IMR-90 (cell line): Measurements from ENCODE around the gene LIMS1. TPM values are rescaled to one million over a fixed set of nuclear protein-coding genes. Genes with fewer than 3 reads are reported as not detected.

Experiments
- ATAC-seq: fragments of 200-7000 bp; cut with Tn5 transposase; 2 replicates; pipeline ENCODE4 v1.9.1; 2020; ENCODE audit warnings: low read depth, mild to moderate bottlenecking, moderate library complexity
- BruUV-seq: library from RNA; stranded (reverse); fragments of 400-500 nt; replicated peaks from 2 replicates; lab custom pipeline; 2021; lab: Mats Ljungman, UMichigan
- CTCF ChIA-PET: fragments of 300-600 bp; formaldehyde crosslinking; extraction: SDS; loops from one replicate; lab custom pipeline; 2021; ENCODE audit warnings: antibody characterized with exemption; lab: Yijun Ruan, JAX
- POLR2A ChIA-PET: fragments of 300-600 bp; sonication (Branson Sonifier 250); formaldehyde crosslinking; loops from one replicate; lab custom pipeline; 2022; ENCODE audit warnings: antibody characterized with exemption; ENCODE audit not compliant: unreplicated experiment; lab: Charles Lee
- DNase-seq: peaks from one replicate; pipeline ENCODE4 v3.0.0; 2013
- H2AFZ ChIP-seq: replicated peaks from 2 replicates; pipeline ENCODE3; 2013; ENCODE audit warnings: low read length, mild to moderate bottlenecking; ENCODE audit not compliant: poor library complexity
- H2AK5ac ChIP-seq: 2 replicates; pipeline ENCODE4 v1.6.1; 2013; ENCODE audit warnings: low read depth, low read length, inconsistent platforms
- H2AK9ac ChIP-seq: replicated peaks from 2 replicates; pipeline ENCODE3; 2013; ENCODE audit warnings: mild to moderate bottlenecking, low read depth, low read length, moderate library complexity; ENCODE audit not compliant: poor library complexity
- H2BK120ac ChIP-seq: 2 replicates; pipeline ENCODE4 v1.6.1; 2013; ENCODE audit warnings: low read depth, low read length, inconsistent platforms
- H2BK15ac ChIP-seq: 3 replicates; pipeline ENCODE4 v1.6.1; 2013; ENCODE audit warnings: low read depth, low read length, inconsistent platforms
- H2BK20ac ChIP-seq: 2 replicates; pipeline ENCODE4 v1.6.1; 2013; ENCODE audit warnings: low read depth, mild to moderate bottlenecking, inconsistent platforms, low read length, moderate library complexity
- H2BK5ac ChIP-seq: 2 replicates; pipeline ENCODE4 v1.6.1; 2013; ENCODE audit warnings: mild to moderate bottlenecking, low read depth, low read length, inconsistent platforms; ENCODE audit not compliant: poor library complexity, severe bottlenecking
- H3K14ac ChIP-seq: replicated peaks from 2 replicates; pipeline ENCODE4 v1.6.1; 2013; ENCODE audit warnings: low read depth, low read length, inconsistent platforms
- H3K18ac ChIP-seq: 2 replicates; pipeline ENCODE4 v1.6.1; 2013; ENCODE audit warnings: low read depth, low read length, control low read depth
- H3K23ac ChIP-seq: 2 replicates; pipeline ENCODE4 v1.6.1; 2013; ENCODE audit warnings: low read depth, low read length, inconsistent platforms
- H3K27ac ChIP-seq: 2 replicates; pipeline ENCODE4 v1.5.1; 2013; ENCODE audit warnings: mild to moderate bottlenecking, control low read depth, low read length; ENCODE audit not compliant: insufficient read depth
- H3K27me3 ChIP-seq: 2 replicates; pipeline ENCODE4 v1.6.1; 2013; ENCODE audit warnings: low read length; ENCODE audit not compliant: control insufficient read depth, insufficient read depth
- H3K36me3 ChIP-seq: 2 replicates; pipeline ENCODE4 v1.6.1; 2013; ENCODE audit warnings: low read length, mixed read lengths; ENCODE audit not compliant: control insufficient read depth, insufficient read depth
- H3K4ac ChIP-seq: 2 replicates; pipeline ENCODE4 v1.6.1; 2013; ENCODE audit warnings: low read depth, low read length, inconsistent platforms
- H3K4me1 ChIP-seq: 2 replicates; pipeline ENCODE4 v1.6.1; 2013; ENCODE audit warnings: low read length, mixed read lengths; ENCODE audit not compliant: control insufficient read depth, insufficient read depth
- H3K4me2 ChIP-seq: 2 replicates; pipeline ENCODE4 v1.6.1; 2013; ENCODE audit warnings: low read depth, mild to moderate bottlenecking, control low read depth, low read length, moderate library complexity
- H3K4me3 ChIP-seq: 2 replicates; pipeline ENCODE4 v1.5.1; 2013; ENCODE audit warnings: low read depth, mild to moderate bottlenecking, control low read depth, low read length, moderate library complexity; ENCODE audit not compliant: insufficient read depth
- H3K56ac ChIP-seq: 2 replicates; pipeline ENCODE4 v1.6.1; 2013; ENCODE audit warnings: low read length, inconsistent platforms; ENCODE audit not compliant: insufficient read depth; ENCODE audit errors: extremely low read depth
- H3K79me1 ChIP-seq, 2 experiments: 2 replicates each; pipeline ENCODE4 v1.6.1; 2013; ENCODE audit warnings: low read length in 2 of 2, inconsistent platforms in 1 of 2, low read depth in 1 of 2
- H3K9ac ChIP-seq: 2 replicates; pipeline ENCODE4 v1.6.1; 2013; ENCODE audit warnings: low read depth, low read length, control low read depth
- H3K9me1 ChIP-seq: 2 replicates; pipeline ENCODE4 v1.6.1; 2013; ENCODE audit warnings: low read length, inconsistent platforms; ENCODE audit not compliant: insufficient read depth
- H3K9me3 ChIP-seq: 2 replicates; pipeline ENCODE4 v1.6.1; 2013; ENCODE audit warnings: low read length; ENCODE audit not compliant: control insufficient read depth, insufficient read depth
- H4K20me1 ChIP-seq: 2 replicates; pipeline ENCODE4 v1.6.1; 2013; ENCODE audit warnings: low read length, inconsistent platforms; ENCODE audit not compliant: insufficient read depth
- H4K5ac ChIP-seq: 2 replicates; pipeline ENCODE4 v1.6.1; 2013; ENCODE audit warnings: mild to moderate bottlenecking, low read depth, low read length, control low read depth
- H4K8ac ChIP-seq, 2 experiments: 2 replicates each; pipeline ENCODE4 v1.6.1; 2013; ENCODE audit warnings: low read depth in 2 of 2, low read length in 2 of 2, control low read depth in 1 of 2, inconsistent platforms in 1 of 2
- H4K91ac ChIP-seq: 2 replicates; pipeline ENCODE4 v1.6.1; 2013; ENCODE audit warnings: low read depth, low read length, inconsistent platforms; ENCODE audit not compliant: insufficient read depth
- BHLHE40 ChIP-seq: fragments of 150-350 bp; IDR thresholded peaks from 2 replicates; pipeline ENCODE4 v1.6.1; 2016; ENCODE audit warnings: mild to moderate bottlenecking, low read depth, low read length
- CEBPB ChIP-seq: IDR thresholded peaks from 2 replicates; pipeline ENCODE4 v1.6.1; 2012; ENCODE audit warnings: low read depth, low read length, improper control_type of control experiment
- CHD1 ChIP-seq: IDR thresholded peaks from 2 replicates; pipeline ENCODE4 v1.6.1; 2012; ENCODE audit warnings: low read depth, low read length, improper control_type of control experiment
- CTCF ChIP-seq: conservative IDR thresholded peaks from 2 replicates; pipeline ENCODE4 v1.5.1; 2012; ENCODE audit warnings: mild to moderate bottlenecking, low read depth, low read length, improper control_type of control experiment
- ELK1 ChIP-seq: fragments of 150-350 bp; IDR thresholded peaks from 2 replicates; pipeline ENCODE4 v1.6.1; 2016; ENCODE audit warnings: low read depth, mild to moderate bottlenecking, low read length, moderate library complexity, borderline replicate concordance
- FOS ChIP-seq: fragments of 150-350 bp; IDR thresholded peaks from 2 replicates; pipeline ENCODE4 v1.6.1; 2016; ENCODE audit warnings: low read depth, low read length
- MAFK ChIP-seq: IDR thresholded peaks from 2 replicates; pipeline ENCODE4 v1.6.1; 2012; ENCODE audit warnings: low read depth, low read length, improper control_type of control experiment
- MAZ ChIP-seq: IDR thresholded peaks from 2 replicates; pipeline ENCODE4 v1.6.1; 2012; ENCODE audit warnings: low read depth, mild to moderate bottlenecking, low read length, improper control_type of control experiment, moderate library complexity, borderline replicate concordance
- MXI1 ChIP-seq: IDR thresholded peaks from 2 replicates; pipeline ENCODE4 v1.6.1; 2012; ENCODE audit warnings: low read depth, mild to moderate bottlenecking, low read length, moderate library complexity, borderline replicate concordance
- NFE2L2 ChIP-seq: fragments of 150-350 bp; IDR thresholded peaks from 2 replicates; pipeline ENCODE4 v1.6.1; 2016; ENCODE audit warnings: low read depth, mild to moderate bottlenecking, low read length
- POLR2A ChIP-seq: IDR thresholded peaks from 2 replicates; pipeline ENCODE4 v1.6.1; 2012; ENCODE audit warnings: mild to moderate bottlenecking, low read depth, low read length
- RAD21 ChIP-seq: IDR thresholded peaks from 2 replicates; pipeline ENCODE4 v1.6.1; 2012; ENCODE audit warnings: low read length, improper control_type of control experiment
- RCOR1 ChIP-seq: IDR thresholded peaks from 2 replicates; pipeline ENCODE4 v1.6.1; 2012; ENCODE audit warnings: mild to moderate bottlenecking, low read length, improper control_type of control experiment; ENCODE audit not compliant: insufficient replicate concordance
- RFX5 ChIP-seq: IDR thresholded peaks from 2 replicates; pipeline ENCODE4 v1.8.0; 2012; ENCODE audit warnings: low read depth, mild to moderate bottlenecking, low read length, moderate library complexity
- SMC3 ChIP-seq: fragments of 150-350 bp; IDR thresholded peaks from 2 replicates; pipeline ENCODE4 v1.6.1; 2016; ENCODE audit warnings: low read depth, mild to moderate bottlenecking, antibody characterized with exemption, low read length, moderate library complexity
- USF2 ChIP-seq: fragments of 150-350 bp; IDR thresholded peaks from 2 replicates; pipeline ENCODE4 v1.6.1; 2017; ENCODE audit warnings: mild to moderate bottlenecking, antibody characterized with exemption, low read length, low read depth
- WGBS, 2 experiments: methylation state at CpG; one replicate each; pipeline versions ENCODE4 v1.1.5 to v1.1.7; 2013; ENCODE audit warnings: missing lambda C conversion rate in 2 of 2; ENCODE audit not compliant: insufficient read length in 1 of 2; ENCODE audit errors: extremely low coverage in 2 of 2; 5-methylcytosine and 5-hydroxymethylcytosine counted together
- dilution Hi-C: fragments of 300-500 bp; cut with HindIII; formaldehyde crosslinking; loops from one replicate; pipeline ENCODE4 v1.14.3; 2018; ENCODE audit warnings: low sequenced_read_pairs; ENCODE audit not compliant: unreplicated experiment
- in situ Hi-C: fragments of 300-500 bp; cut with MboI; formaldehyde crosslinking; loops from 3 replicates; pipeline ENCODE4 v1.14.3; 2019; ENCODE audit warnings: low sequenced_read_pairs, inconsistent platforms, mixed read lengths
- intact Hi-C: fragments of 100-400 bp; cut with micrococcal nuclease; formaldehyde crosslinking; loops from 2 replicates; pipeline ENCODE4 v1.10.0; 2022
- polyA plus RNA-seq, 3 experiments: library from polyadenylated mRNA; depleted of rRNA; stranded (reverse); fragments of >200 nt; gene quantifications; 2 replicates each; pipeline ENCODE4 v1.2.3, GENCODE V29; 2012; ENCODE audit warnings: low replicate concordance in 1 of 3
- total RNA-seq: library from RNA; depleted of rRNA; stranded (reverse); fragments of >200 nt; gene quantifications from 2 replicates; pipeline ENCODE4 v1.2.3, GENCODE V29; 2012

Gene LIMS1
- total and polyA plus RNA-seq, 2 of the 4 experiments (the other 2 are of a cell fraction) = 59.1 to 131 TPM

- Histone ChIP-seq H3K27ac (no peak overlapping the region), H3K36me3 (no peaks in the 10 kb centered on the region), H3K9me3 (no peaks in the 10 kb centered on the region), H3K4me3 (no peak overlapping the region), H3K18ac (no peak overlapping the region), H4K5ac (no peak overlapping the region), H2AFZ (no peak overlapping the region), H3K4me2 (no peak overlapping the region), H3K14ac (no peak overlapping the region), H4K91ac (no peak overlapping the region), H2BK15ac (no peak overlapping the region), H2AK5ac (no peak overlapping the region), H3K4me1 (peaks cover 11% of the 10 kb centered on the region), H2BK5ac (no peak overlapping the region), H2BK120ac (no peak overlapping the region), H3K79me1 (peaks cover 35 to 80% of the 10 kb centered on the region in 2 experiments), H3K56ac (no peak overlapping the region), H3K4ac (no peak overlapping the region), H4K8ac (no peak overlapping the region), H4K20me1 (peaks cover 38% of the 10 kb centered on the region), H3K27me3 (no peaks in the 10 kb centered on the region), H3K9me1 (peaks cover 19% of the 10 kb centered on the region), H2BK20ac (no peak overlapping the region), H3K9ac (no peak overlapping the region), H3K23ac (no peak overlapping the region), H2AK9ac (no peak overlapping the region)
- POLR2A ChIA-PET = no interaction called here
- DNase-seq (no peak), ATAC-seq (no peak)
- dilution Hi-C loops = no loop called here
- 97 to 100% methylated on average over 3 of the region's 6 CpGs for WGBS, 2 experiments
- CTCF ChIA-PET = interaction anchor here (1.9 kb wide), 1 partner anchor 8 kb away, joined by 4 read pairs; no protein-coding TSS in a partner anchor
- intact Hi-C loops = no loop called here
- in situ Hi-C loops = no loop called here
- no peak for TF ChIP-seq BHLHE40
- no peak for TF ChIP-seq ELK1
- no peak for TF ChIP-seq RCOR1
- TF ChIP-seq RFX5 = no peak
- TF ChIP-seq MAZ = no peak
- no peak for TF ChIP-seq NFE2L2
- no peak for TF ChIP-seq RAD21
- no peak for TF ChIP-seq CEBPB
- no peak for TF ChIP-seq SMC3
- TF ChIP-seq POLR2A = no peak
- no peak for TF ChIP-seq CTCF
- TF ChIP-seq MAFK = no peak
- no peak for TF ChIP-seq CHD1
- TF ChIP-seq MXI1 = no peak
- TF ChIP-seq USF2 = no peak
- no peak for TF ChIP-seq FOS
- no TSS peak for BruUV-seq
Observed at GRCh38 chr2:108628936-108629335, 94.7 kb downstream of the LIMS1 start.
